NK-92 (cell line): Measurements from ENCODE around the gene NAT8L.

Source experiments
- DNase-seq: peaks from one replicate; lab custom pipeline; 2025; ENCODE audit not compliant: unreplicated experiment; lab: John Stamatoyannopoulos, UW

NAT8L gene

DNA sequence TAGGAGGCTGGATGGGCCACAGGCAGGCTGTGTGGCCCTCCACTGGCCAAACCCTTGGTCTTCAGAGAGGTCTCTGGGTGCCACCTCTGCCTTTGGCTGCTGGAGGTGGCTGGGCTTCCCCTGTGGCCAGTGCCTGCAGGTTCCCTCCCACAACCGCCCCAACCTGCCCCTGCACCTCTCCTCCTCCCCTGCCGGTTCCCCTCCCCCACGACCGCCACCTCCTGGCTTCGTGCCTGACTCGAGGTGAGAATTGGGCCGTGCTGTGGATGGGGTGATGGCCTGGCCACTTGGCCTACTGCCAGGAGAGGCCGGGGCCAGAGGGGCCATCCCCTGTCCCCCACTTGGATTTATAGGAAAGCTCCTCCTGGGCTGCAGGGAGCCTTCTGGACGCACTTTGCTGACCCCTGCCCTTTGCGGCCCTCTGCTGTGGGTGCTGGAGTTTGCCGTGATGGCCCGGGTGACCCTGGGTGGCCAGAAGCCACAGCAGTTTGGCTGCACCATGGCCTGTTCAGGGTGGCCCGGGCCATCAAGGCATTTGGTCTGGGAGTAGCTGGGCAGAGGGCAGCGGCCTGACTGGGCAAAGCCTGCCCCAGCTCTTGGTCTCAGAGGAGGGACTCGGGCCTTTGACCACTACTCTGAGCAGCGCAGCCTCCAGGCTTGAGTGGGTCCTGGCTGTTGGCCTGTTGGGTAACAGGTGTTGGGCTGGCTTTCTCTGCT lies 3.8 kb downstream of the NAT8L start:
- no peak for DNase-seq

DNA sequence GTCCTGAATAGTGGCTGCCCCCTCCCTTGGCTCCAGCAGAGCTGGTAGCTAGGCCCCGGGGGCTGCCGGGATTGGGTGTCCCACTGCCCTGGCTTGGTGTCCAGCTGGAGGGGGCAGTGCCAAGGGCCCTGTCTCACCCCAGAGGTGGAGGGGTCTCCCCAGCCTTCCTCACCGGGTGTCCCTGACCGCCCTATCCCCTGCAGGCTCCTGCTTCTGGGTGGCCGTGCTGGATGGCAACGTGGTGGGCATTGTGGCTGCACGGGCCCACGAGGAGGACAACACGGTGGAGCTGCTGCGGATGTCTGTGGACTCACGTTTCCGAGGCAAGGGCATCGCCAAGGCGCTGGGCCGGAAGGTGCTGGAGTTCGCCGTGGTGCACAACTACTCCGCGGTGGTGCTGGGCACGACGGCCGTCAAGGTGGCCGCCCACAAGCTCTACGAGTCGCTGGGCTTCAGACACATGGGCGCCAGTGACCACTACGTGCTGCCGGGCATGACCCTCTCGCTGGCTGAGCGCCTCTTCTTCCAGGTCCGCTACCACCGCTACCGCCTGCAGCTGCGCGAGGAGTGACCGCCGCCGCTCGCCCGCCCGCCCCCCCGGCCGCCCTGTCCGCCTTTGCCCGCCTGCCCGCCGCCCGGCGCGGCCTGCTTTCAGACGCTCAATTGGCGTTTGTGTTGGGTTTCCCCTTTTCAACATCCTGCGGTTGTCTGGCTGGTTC lies 4.6 kb downstream of the NAT8L start:
- no peak for DNase-seq

GRCh38 chr4:2064276-2064991 lies 5.3 kb downstream of the NAT8L start:
- DNase-seq: no peak

GRCh38 chr4:2065106-2065930 lies 6.2 kb downstream of the NAT8L start:
- DNase-seq: no peak

- no peak for DNase-seq
Measured at GRCh38 chr4:2066011-2066551, 7.0 kb downstream of the NAT8L start.

GRCh38 chr4:2066571-2067445 lies 7.7 kb downstream of the NAT8L start:
- DNase-seq: no peak

GRCh38 chr4:2067446-2068197 lies 8.5 kb downstream of the NAT8L start:
- no peak for DNase-seq

- DNase-seq: no peak
Measured at GRCh38 chr4:2068198-2068470, 9.0 kb downstream of the NAT8L start.

GRCh38 chr4:2068566-2068965 lies 9.4 kb downstream of the NAT8L start:
- DNase-seq: no peak

- DNase-seq: no peak
Measured at GRCh38 chr4:2069161-2069971, 10.2 kb downstream of the NAT8L start.

GRCh38 chr4:2069986-2070385 lies 10.9 kb downstream of the NAT8L start:
- DNase-seq: no peak

GRCh38 chr4:2070421-2071251 lies 11.5 kb downstream of the NAT8L start:
- DNase-seq: no peak

GRCh38 chr4:2071252-2071911 lies 12.3 kb downstream of the NAT8L start:
- DNase-seq: no peak

GRCh38 chr4:2071912-2072867 lies 13.1 kb downstream of the NAT8L start:
- no peak for DNase-seq

DNA sequence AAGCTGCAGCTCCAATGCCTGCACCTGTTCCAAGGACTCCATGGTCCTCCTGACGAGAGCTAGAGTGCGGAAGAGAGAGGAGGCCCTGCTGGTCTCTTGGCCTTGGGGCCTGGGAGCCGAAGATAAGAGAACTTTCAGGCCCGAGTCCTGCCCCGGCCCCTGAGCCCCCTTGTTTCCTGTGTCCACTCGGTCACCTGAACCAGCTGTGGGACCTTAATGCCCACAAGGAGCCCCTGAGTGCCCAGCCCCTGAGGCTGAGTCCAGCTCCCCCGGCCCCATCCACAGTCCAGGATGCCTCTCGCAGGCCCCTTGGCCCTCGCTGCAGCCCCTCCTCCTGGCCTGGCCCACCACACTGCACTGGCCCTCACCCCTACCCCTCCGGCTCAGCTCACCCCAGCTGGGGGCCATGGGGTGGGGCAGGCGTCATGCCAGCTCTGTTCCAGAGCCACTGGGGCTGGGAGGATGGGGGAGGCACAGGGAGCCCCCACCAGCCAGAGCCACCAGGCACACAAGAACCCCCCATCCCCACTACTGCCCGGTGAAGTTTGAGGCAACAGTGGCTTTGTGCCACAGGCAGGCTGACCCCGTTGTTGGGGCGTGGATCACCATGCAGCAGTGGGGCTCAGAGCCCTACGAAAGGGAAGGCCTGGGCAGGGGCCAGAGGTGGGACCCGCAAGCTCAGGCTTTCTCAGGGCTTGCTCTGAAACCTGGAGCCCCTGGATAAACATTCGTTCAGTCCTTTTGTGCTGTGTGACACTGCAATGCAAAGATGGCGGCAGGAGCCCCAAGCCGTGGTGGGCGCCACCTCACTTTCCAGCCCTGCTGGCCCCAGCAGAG lies 14.1 kb downstream of the NAT8L start:
- no peak for DNase-seq
